DND-41 (cell line): ENCODE data around the gene CELF1.

ENCODE experiments used
- ATAC-seq: fragments of 200-7000 bp; cut with Tn5 transposase; 3 replicates; pipeline ENCODE4 v1.9.1; 2021; ENCODE audit warnings: low read depth; ENCODE audit not compliant: insufficient read depth
- DNase-seq: peaks from one replicate; pipeline ENCODE4 v3.0.0-alpha.2; 2020
- H2AFZ ChIP-seq: 2 replicates; pipeline ENCODE4 v1.6.0; 2012; ENCODE audit warnings: low read depth, low read length
- H3K27ac ChIP-seq: 2 replicates; pipeline ENCODE4 v1.5.1; 2012; ENCODE audit warnings: low read length, inconsistent platforms
- H3K27me3 ChIP-seq: fragments of 200-600 bp; sonication (generic); 2 replicates; pipeline ENCODE4 v1.6.0; 2012; ENCODE audit warnings: low read length, mild to moderate bottlenecking, inconsistent platforms; ENCODE audit not compliant: insufficient read depth, poor library complexity
- H3K36me3 ChIP-seq: 2 replicates; pipeline ENCODE4 v1.5.1; 2012; ENCODE audit warnings: low read length, inconsistent platforms; ENCODE audit not compliant: insufficient read depth
- H3K4me1 ChIP-seq: 2 replicates; pipeline ENCODE4 v1.5.1; 2012; ENCODE audit warnings: mild to moderate bottlenecking, low read length; ENCODE audit not compliant: insufficient read depth
- H3K4me2 ChIP-seq: 2 replicates; pipeline ENCODE4 v1.6.0; 2012; ENCODE audit warnings: mild to moderate bottlenecking, moderate library complexity, low read length, inconsistent platforms; ENCODE audit not compliant: insufficient read depth
- H3K4me3 ChIP-seq, 2 experiments: fragments of 200-600 bp in 1 of 2; shearing (Covaris generic) in 1 of 2; 2 replicates each; pipeline ENCODE4 v1.5.1; 2012 to 2016; ENCODE audit warnings: inconsistent platforms in 2 of 2, low read length in 2 of 2, mild to moderate bottlenecking in 2 of 2, low read depth in 1 of 2, moderate library complexity in 1 of 2
- H3K79me2 ChIP-seq: 2 replicates; pipeline ENCODE4 v1.6.0; 2012; ENCODE audit warnings: low read length, inconsistent platforms; ENCODE audit not compliant: insufficient read depth
- H3K9ac ChIP-seq: 2 replicates; pipeline ENCODE4 v1.6.0; 2012; ENCODE audit warnings: low read depth, mild to moderate bottlenecking, inconsistent platforms, low read length, moderate library complexity
- H3K9me3 ChIP-seq: 2 replicates; pipeline ENCODE4 v1.5.1; 2012; ENCODE audit warnings: low read length, moderate library complexity, mild to moderate bottlenecking, inconsistent platforms; ENCODE audit not compliant: insufficient read depth, severe bottlenecking
- H4K20me1 ChIP-seq: 2 replicates; pipeline ENCODE4 v1.6.0; 2012; ENCODE audit warnings: low read length; ENCODE audit not compliant: insufficient read depth
- CTCF ChIP-seq: IDR thresholded peaks from 2 replicates; pipeline ENCODE4 v1.5.1; 2012; ENCODE audit warnings: borderline replicate concordance, low read length, moderate library complexity, mild to moderate bottlenecking; ENCODE audit not compliant: poor library complexity, severe bottlenecking; ENCODE audit errors: extremely low read depth
- EZH2 ChIP-seq: IDR thresholded peaks from 3 replicates; pipeline ENCODE4 v1.6.1; 2012; ENCODE audit warnings: borderline replicate concordance, low read depth, mild to moderate bottlenecking, moderate library complexity, low read length, inconsistent platforms; ENCODE audit not compliant: severe bottlenecking

CELF1 gene

GRCh38 chr11:47501101-47501500 lies 51.8 kb downstream of the CELF1 start:
- H3K9me3 ChIP-seq = no peaks in the 10 kb centered on the region
- no peak for DNase-seq
- no peak overlapping the region for H3K27ac ChIP-seq
- no peaks in the 10 kb centered on the region for H3K27me3 ChIP-seq
- no peak for ATAC-seq
- no peaks in the 10 kb centered on the region for H3K4me1 ChIP-seq
- H3K79me2 ChIP-seq = peaks cover 99% of the 10 kb centered on the region
- TF ChIP-seq CTCF (no peak), EZH2 (no peak)
- peaks cover 43% of the 10 kb centered on the region for H3K36me3 ChIP-seq
- H3K9ac ChIP-seq = no peak overlapping the region
- H3K4me2 ChIP-seq = no peak overlapping the region
- H2AFZ ChIP-seq = no peak overlapping the region
- H3K4me3 ChIP-seq = no peak overlapping the region
- H4K20me1 ChIP-seq = peaks cover 79% of the 10 kb centered on the region

DNA sequence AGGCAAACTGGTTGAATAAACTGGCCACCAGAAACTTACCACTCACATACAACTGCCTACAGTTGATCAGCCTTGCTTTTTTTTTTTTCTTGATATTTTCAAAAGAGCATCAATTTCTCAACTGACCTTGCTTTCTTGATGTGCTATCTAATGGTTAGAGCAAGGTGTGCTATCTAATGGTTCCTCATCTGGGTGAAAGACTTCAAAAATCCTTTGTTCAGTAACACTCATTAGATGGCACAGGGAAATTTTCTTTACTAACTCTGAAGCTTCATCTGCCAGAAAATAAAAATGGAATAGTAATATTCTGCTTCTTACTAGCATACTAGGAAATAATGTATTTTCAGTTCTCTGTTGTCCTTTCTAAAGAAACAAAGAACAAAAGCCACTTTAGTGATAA lies 52.8 kb downstream of the CELF1 start:
- H3K79me2 ChIP-seq = peaks cover 99% of the 10 kb centered on the region
- H2AFZ ChIP-seq = no peak overlapping the region
- ATAC-seq = no peak
- no peaks in the 10 kb centered on the region for H3K27me3 ChIP-seq
- no peak overlapping the region for H3K4me2 ChIP-seq
- H3K9me3 ChIP-seq = no peaks in the 10 kb centered on the region
- no peak for DNase-seq
- no peak overlapping the region for H3K4me3 ChIP-seq
- no peak overlapping the region for H3K27ac ChIP-seq
- H3K9ac ChIP-seq = no peak overlapping the region
- no peak for TF ChIP-seq EZH2
- TF ChIP-seq CTCF = no peak
- H3K36me3 ChIP-seq = peaks cover 53% of the 10 kb centered on the region
- H4K20me1 ChIP-seq = peaks cover 86% of the 10 kb centered on the region
- H3K4me1 ChIP-seq = no peaks in the 10 kb centered on the region

- H3K4me2 ChIP-seq = no peak overlapping the region
- H3K27me3 ChIP-seq = no peaks in the 10 kb centered on the region
- peaks cover 99% of the 10 kb centered on the region for H3K79me2 ChIP-seq
- H4K20me1 ChIP-seq = peaks cover 86% of the 10 kb centered on the region
- TF ChIP-seq EZH2 (no peak), CTCF (no peak)
- no peak overlapping the region for H3K27ac ChIP-seq
- no peak overlapping the region for H3K4me3 ChIP-seq
- H3K9ac ChIP-seq = no peak overlapping the region
- ATAC-seq = no peak
- no peak for DNase-seq
- no peaks in the 10 kb centered on the region for H3K9me3 ChIP-seq
- no peaks in the 10 kb centered on the region for H3K4me1 ChIP-seq
- H2AFZ ChIP-seq = no peak overlapping the region
- peaks cover 58% of the 10 kb centered on the region for H3K36me3 ChIP-seq
Observed at GRCh38 chr11:47499614-47500013, 53.3 kb downstream of the CELF1 start.

GRCh38 chr11:47499161-47499560 lies 53.8 kb downstream of the CELF1 start:
- Histone ChIP-seq H2AFZ (no peak overlapping the region), H3K79me2 (peaks cover 99% of the 10 kb centered on the region), H3K4me1 (no peaks in the 10 kb centered on the region), H3K27me3 (no peaks in the 10 kb centered on the region), H4K20me1 (peaks cover 86% of the 10 kb centered on the region), H3K4me2 (no peak overlapping the region), H3K4me3 (no peak overlapping the region), H3K9me3 (no peaks in the 10 kb centered on the region), H3K27ac (no peak overlapping the region), H3K9ac (no peak overlapping the region), H3K36me3 (peaks cover 62% of the 10 kb centered on the region)
- no peak for ATAC-seq
- no peak for TF ChIP-seq EZH2
- no peak for TF ChIP-seq CTCF
- no peak for DNase-seq
